Colonic mucosa (tissue), 4 donors: ENCODE measurements around the gene AURKAIP1. TPM values are rescaled to one million over a fixed set of nuclear protein-coding genes. Genes with fewer than 3 reads are reported as not detected.
A peak's percentile ranks its signal among the peaks of the same experiment; 100 is the strongest.

Source experiments
- DNase-seq: peaks from one replicate; pipeline ENCODE4 v3.0.0-alpha.2; 2020
- H3K27ac ChIP-seq: fragments of 200-600 bp; one replicate; pipeline ENCODE4 v1.8.0; 2021
- H3K27me3 ChIP-seq: fragments of 200-600 bp; one replicate; pipeline ENCODE4 v1.8.0; 2021
- H3K36me3 ChIP-seq: fragments of 200-600 bp; one replicate; pipeline ENCODE4 v1.8.0; 2021
- H3K4me1 ChIP-seq: fragments of 200-600 bp; one replicate; pipeline ENCODE4 v1.8.0; 2021; ENCODE audit warnings: mild to moderate bottlenecking
- H3K4me3 ChIP-seq: fragments of 200-600 bp; one replicate; pipeline ENCODE4 v1.8.0; 2021
- H3K9ac ChIP-seq, 2 donors: one replicate each; pipeline ENCODE4 v1.7.0; 2013; ENCODE audit warnings: control low read depth in 2 of 2, low read depth in 2 of 2, low read length in 2 of 2
- H3K9me3 ChIP-seq: fragments of 200-600 bp; one replicate; pipeline ENCODE4 v1.8.0; 2021
- CTCF ChIP-seq: fragments of 200-600 bp; IDR thresholded peaks from one replicate; pipeline ENCODE4 v1.8.0; 2022; ENCODE audit warnings: antibody characterized with exemption, mild to moderate bottlenecking
- intact Hi-C: fragments of 100-400 bp; cut with DNase I; formaldehyde crosslinking; loops from one replicate; pipeline ENCODE4 v1.14.1; 2022
- total RNA-seq, 2 donors: library from RNA; stranded (reverse); fragmentation: NEBNext Ultra II Directional in 1 of 2; extraction: Animal tissue kit (Norgen Biotek cat#: 25700) in 1 of 2; gene quantifications; one replicate each; pipeline ENCODE4 v1.2.1, GENCODE V29; 2021
- donor health status: healthy.
- donor health status: DM: no; HTN: no; CAD: no.
- donor health status: DM: no; HTN: no; CAD: no.

The AURKAIP1 gene
- total RNA-seq, 2 donors from 2014 or later, result 179 to 332 TPM

GRCh38 chr1:1421147-1421906, 46.3 kb upstream of the AURKAIP1 start, which contains the start of gene ANKRD65:
Gene ANKRD65, minus strand, starts transcription at chr1:1421276. Its CDS starts 271 bp downstream, at chr1:1421005.
- Histone ChIP-seq H3K27me3 (peaks cover 2% of the 10 kb centered on the region), H3K4me1 (no peaks in the 10 kb centered on the region), H3K9ac (peak within 1 kb of the TSS in 1 of 2 donors; percentile 50), H3K4me3 (peak within 1 kb of the TSS; percentile 22), H3K9me3 (no peaks in the 10 kb centered on the region), H3K27ac (no peak within 1 kb of the TSS), H3K36me3 (no peaks in the 10 kb centered on the region)
- no peak for TF ChIP-seq CTCF
- intact Hi-C loops, result no loop called here
- DNase-seq, result no peak

- peak overlapping the region; percentile 22 for H3K4me3 ChIP-seq
- no peaks in the 10 kb centered on the region for H3K4me1 ChIP-seq
- no peak for TF ChIP-seq CTCF
- no peak overlapping the region for H3K9ac ChIP-seq
- no peak overlapping the region for H3K27ac ChIP-seq
- no peaks in the 10 kb centered on the region for H3K9me3 ChIP-seq
- H3K27me3 ChIP-seq, result no peaks in the 10 kb centered on the region
- H3K36me3 ChIP-seq, result no peaks in the 10 kb centered on the region
- DNase-seq, result no peak
- intact Hi-C loops, result no loop called here
Measured at GRCh38 chr1:1420654-1421141, 45.7 kb upstream of the AURKAIP1 start.

- Histone ChIP-seq H3K4me3 (peak overlapping the region; percentile 22), H3K27me3 (no peaks in the 10 kb centered on the region), H3K4me1 (no peaks in the 10 kb centered on the region), H3K27ac (peak overlapping the region; percentile 40), H3K9ac (peak overlapping the region in 1 of 2 donors; percentile 66), H3K36me3 (no peaks in the 10 kb centered on the region), H3K9me3 (no peaks in the 10 kb centered on the region)
- no peak for TF ChIP-seq CTCF
- no peak for DNase-seq
- intact Hi-C loops, result no loop called here
Measured at GRCh38 chr1:1419813-1420653, 45.0 kb upstream of the AURKAIP1 start.

GRCh38 chr1:1419363-1419812, 44.4 kb upstream of the AURKAIP1 start:
- Histone ChIP-seq H3K9me3 (no peaks in the 10 kb centered on the region), H3K9ac (peak overlapping the region in 1 of 2 donors; percentile 66), H3K36me3 (no peaks in the 10 kb centered on the region), H3K27ac (peak overlapping the region; percentile 40), H3K4me1 (no peaks in the 10 kb centered on the region), H3K27me3 (no peaks in the 10 kb centered on the region), H3K4me3 (peak overlapping the region; percentile 22)
- DNase-seq, result no peak
- TF ChIP-seq CTCF, result no peak
- intact Hi-C loops, result no loop called here
